Heart right ventricle (tissue), 16 donors: ENCODE measurements around the gene ANO2. TPM values are rescaled to one million over a fixed set of nuclear protein-coding genes. Genes with fewer than 3 reads are reported as not detected.

ENCODE experiments used
- ATAC-seq, 8 donors: fragments of 200-7000 bp; cut with Tn5 transposase; one replicate each; pipeline ENCODE4 v1.9.1; 2020; ENCODE audit warnings: mild to moderate bottlenecking in 8 of 8, moderate library complexity in 8 of 8, moderate number of reproducible peaks in 1 of 8
- DNase-seq, 2 donors: peaks; one replicate each; pipeline ENCODE4 v3.0.0-alpha.2; 2020
- H3K27ac ChIP-seq, 10 donors: fragments of 200-600 bp; sonication (generic) in 2 of 10; one replicate each; pipeline versions ENCODE4 v1.5.0 to v1.8.0; 2020 to 2022; ENCODE audit warnings: mild to moderate bottlenecking in 3 of 10
- H3K27me3 ChIP-seq, 7 donors: fragments of 200-600 bp; one replicate each; pipeline ENCODE4 v1.8.0; 2021 to 2022; ENCODE audit warnings: mild to moderate bottlenecking in 2 of 7
- H3K36me3 ChIP-seq, 9 donors: fragments of 200-600 bp; sonication (generic) in 1 of 9; one replicate each; pipeline versions ENCODE4 v1.5.0 to v1.8.0; 2020 to 2022; ENCODE audit warnings: mild to moderate bottlenecking in 2 of 9
- H3K4me1 ChIP-seq, 9 donors: fragments of 200-600 bp; sonication (generic) in 1 of 9; one replicate each; pipeline versions ENCODE4 v1.5.0 to v1.8.0; 2020 to 2022; ENCODE audit warnings: mild to moderate bottlenecking in 4 of 9
- H3K4me3 ChIP-seq, 10 donors: fragments of 200-600 bp; sonication (generic) in 2 of 10; one replicate each; pipeline versions ENCODE4 v1.5.0 to v1.8.0; 2020 to 2022; ENCODE audit warnings: mild to moderate bottlenecking in 7 of 10, moderate library complexity in 2 of 10
- H3K9me3 ChIP-seq, 11 donors: fragments of 200-600 bp in 10 of 11; sonication (generic) in 2 of 11; one replicate each; pipeline versions ENCODE4 v1.5.0 to v1.8.0; 2013 to 2022; ENCODE audit warnings: mild to moderate bottlenecking in 2 of 11, control low read depth in 1 of 11, moderate library complexity in 1 of 11
- WGBS, 2 donors: extraction: QIAGEN DNeasy Blood & Tissue Kit; methylation state at CpG; one replicate each; pipeline ENCODE4 v1.1.7; 2013; ENCODE audit warnings: inconsistent platforms in 1 of 2; 5-methylcytosine and 5-hydroxymethylcytosine counted together
- intact Hi-C, 10 donors: fragments of 100-400 bp; cut with DNase I; formaldehyde crosslinking; loops; one replicate each; pipeline versions ENCODE4 v1.11.1 to v1.14.2; 2022
- polyA plus RNA-seq, 2 donors: library from polyadenylated mRNA; stranded (reverse); fragments of 200-250 nt; gene quantifications; one replicate each; pipeline ENCODE4 v1.2.3, GENCODE V29; 2013
- total RNA-seq, 10 donors: library from RNA; stranded (reverse); fragmentation: NEBNext Ultra II Directional in 3 of 10; extraction: Animal tissue kit (Norgen Biotek cat#: 25700) in 3 of 10; gene quantifications; one replicate each; pipeline versions ENCODE4 v1.2.1 to v1.2.4, GENCODE V29; 2021 to 2023
- TF ChIP-seq, protein P1 (sequence below), 9 donors: fragments of 200-600 bp; sonication (generic) in 2 of 9; IDR thresholded peaks; one replicate each; pipeline versions ENCODE4 v1.5.0 to v1.8.0; 2021 to 2022; ENCODE audit warnings: antibody characterized with exemption in 9 of 9, mild to moderate bottlenecking in 5 of 9, moderate library complexity in 1 of 9
- donor health status: Arrhythmogenic right ventricular cardiomyopathy.
- donor health status: ischemic (EF 13 %, LVEDD 7.1; RV severe dilation, severe dysfunction).
- donor health status: healthy with polysubstance abuse.
- donor health status: DM: no; HTN: yes; CAD: no.
- donor health status: DM: no; HTN: no; CAD: no.
- donor health status: ischemic (EF 25% LVEDD 6.9; RV normal size, moderate dysfunction).
- donor health status: ischemic (EF 25% LVEDD 5.7; RV mildly dilated, moderate dysfunction).
- donor health status: healthy.
- donor health status: DM: yes; HTN: yes; CAD: no.
- donor health status: Ischemic cardiomyopathy.
- donor health status: ischemic (EF 35%, LVEDD 5.7; RV mildly dilated, moderate dysfunction).
- donor health status: nonischemic (EF 11% LVEDD 7.7; RV severe dilation, severe dysfunction).
- donor health status: DM: yes; HTN: yes; CAD: no.
- donor health status: PGD.
- donor health status: ischemic (EF 29% LVEDD 5.4; RV normal size, mild dysfunction).
- donor health status: nonischemic (EF 23%, LVEDD 6.1; RV moderate dilation, normal function).

Gene ANO2
- total and polyA plus RNA-seq, 12 donors, result 4.0 to 15.2 (median 12.0) TPM

DNA sequence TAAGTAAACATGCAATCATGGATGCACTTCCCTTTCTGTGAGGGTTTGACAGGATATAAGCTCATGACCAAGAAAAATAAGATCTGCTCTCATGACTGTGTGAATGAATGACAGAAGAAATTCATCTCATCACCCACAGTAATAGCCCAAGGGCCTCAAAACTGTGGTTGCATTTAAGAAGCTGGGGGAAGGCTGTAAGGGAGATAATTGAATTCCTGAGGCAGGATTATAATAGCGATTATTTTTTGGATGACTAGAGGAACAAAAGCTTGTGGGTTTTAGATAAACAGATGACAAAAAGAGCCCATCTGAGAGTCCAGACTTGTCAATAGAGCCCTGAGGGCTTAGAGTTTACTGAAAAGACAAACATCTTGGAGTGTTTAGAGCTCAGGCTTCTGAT, 352.0 kb downstream of the ANO2 start:
- ATAC-seq (no peak), DNase-seq (no peak)
- H3K36me3 ChIP-seq, result peaks cover 0 to 35% (median 0%) of the 10 kb centered on the region in 9 donors
- H3K27ac ChIP-seq, result no peak overlapping the region
- H3K4me3 ChIP-seq, result no peak overlapping the region
- H3K27me3 ChIP-seq, result no peaks in the 10 kb centered on the region
- intact Hi-C loops, result no loop called here
- TF ChIP-seq, protein P1, sequence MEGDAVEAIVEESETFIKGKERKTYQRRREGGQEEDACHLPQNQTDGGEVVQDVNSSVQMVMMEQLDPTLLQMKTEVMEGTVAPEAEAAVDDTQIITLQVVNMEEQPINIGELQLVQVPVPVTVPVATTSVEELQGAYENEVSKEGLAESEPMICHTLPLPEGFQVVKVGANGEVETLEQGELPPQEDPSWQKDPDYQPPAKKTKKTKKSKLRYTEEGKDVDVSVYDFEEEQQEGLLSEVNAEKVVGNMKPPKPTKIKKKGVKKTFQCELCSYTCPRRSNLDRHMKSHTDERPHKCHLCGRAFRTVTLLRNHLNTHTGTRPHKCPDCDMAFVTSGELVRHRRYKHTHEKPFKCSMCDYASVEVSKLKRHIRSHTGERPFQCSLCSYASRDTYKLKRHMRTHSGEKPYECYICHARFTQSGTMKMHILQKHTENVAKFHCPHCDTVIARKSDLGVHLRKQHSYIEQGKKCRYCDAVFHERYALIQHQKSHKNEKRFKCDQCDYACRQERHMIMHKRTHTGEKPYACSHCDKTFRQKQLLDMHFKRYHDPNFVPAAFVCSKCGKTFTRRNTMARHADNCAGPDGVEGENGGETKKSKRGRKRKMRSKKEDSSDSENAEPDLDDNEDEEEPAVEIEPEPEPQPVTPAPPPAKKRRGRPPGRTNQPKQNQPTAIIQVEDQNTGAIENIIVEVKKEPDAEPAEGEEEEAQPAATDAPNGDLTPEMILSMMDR (IDR thresholded peaks at IDR 0.05), result no peak
- no peaks in the 10 kb centered on the region for H3K9me3 ChIP-seq
- 76 to 86% methylated on average over 1 of the region's 1 CpG for WGBS, 2 donors
- H3K4me1 ChIP-seq, result no peaks in the 10 kb centered on the region

DNA sequence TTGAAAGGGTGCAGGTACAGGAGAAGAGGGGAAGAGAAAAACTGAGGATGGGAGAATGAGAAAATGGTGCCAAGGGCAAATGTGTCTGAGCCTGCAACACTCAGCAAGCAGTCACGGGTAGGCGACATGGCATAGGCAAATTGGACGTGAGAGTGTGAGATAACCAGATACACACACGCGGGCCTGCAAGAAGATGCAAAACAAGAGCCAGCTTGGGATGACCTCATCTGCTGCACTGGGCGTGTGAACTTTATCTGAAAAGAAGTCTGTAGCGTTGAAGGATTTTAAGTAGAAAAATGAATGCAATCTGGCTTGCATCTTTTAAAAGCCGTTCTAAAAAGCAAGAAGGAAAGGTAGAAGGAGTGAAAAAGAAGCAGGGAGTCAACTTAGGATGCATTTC, 352.7 kb downstream of the ANO2 start:
- Histone ChIP-seq H3K9me3 (no peaks in the 10 kb centered on the region), H3K27me3 (no peaks in the 10 kb centered on the region), H3K4me1 (peaks cover 0 to under 1% (median 0%) of the 10 kb centered on the region in 9 donors), H3K27ac (no peak overlapping the region), H3K36me3 (peaks cover 0 to 28% (median 0%) of the 10 kb centered on the region in 9 donors), H3K4me3 (no peak overlapping the region)
- TF ChIP-seq, protein P1 (IDR thresholded peaks at IDR 0.05), result no peak
- no peak for ATAC-seq
- intact Hi-C loops, result no loop called here
- whole genome bisulfite sequencing, 2 donors, result 52 to 53% methylated on average over 8 of the region's 8 CpGs
- no peak for DNase-seq

DNA sequence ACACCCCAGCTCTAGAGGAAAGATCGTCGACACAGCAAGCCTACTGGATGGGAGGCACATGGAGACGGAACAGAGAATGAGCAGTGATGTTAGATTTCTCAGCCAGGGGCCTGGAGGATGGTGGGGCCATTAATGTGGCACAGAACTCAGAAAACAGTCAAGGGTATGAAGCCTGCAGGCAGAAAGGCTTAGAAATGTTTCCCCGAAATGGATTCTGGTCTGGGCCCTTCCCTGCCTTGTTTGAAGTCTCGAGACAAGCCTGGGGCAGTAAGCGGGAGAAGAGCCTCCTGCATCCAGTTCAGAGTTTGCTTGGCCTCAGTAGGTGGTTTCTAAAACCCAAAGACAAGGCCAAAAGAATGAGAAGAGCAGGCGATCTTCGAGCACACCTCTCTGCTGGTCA, 354.7 kb downstream of the ANO2 start:
- Histone ChIP-seq H3K27me3 (no peaks in the 10 kb centered on the region), H3K4me1 (peaks cover 0 to 20% (median 7%) of the 10 kb centered on the region in 9 donors), H3K27ac (no peak overlapping the region), H3K9me3 (no peaks in the 10 kb centered on the region), H3K36me3 (peaks cover 0 to 21% (median 0%) of the 10 kb centered on the region in 9 donors), H3K4me3 (no peak overlapping the region)
- 97% methylated on average over 8 of the region's 8 CpGs for WGBS, 2 donors
- ATAC-seq, result no peak
- TF ChIP-seq, protein P1 (IDR thresholded peaks at IDR 0.05), result no peak
- intact Hi-C loops, result no loop called here
- no peak for DNase-seq

DNA sequence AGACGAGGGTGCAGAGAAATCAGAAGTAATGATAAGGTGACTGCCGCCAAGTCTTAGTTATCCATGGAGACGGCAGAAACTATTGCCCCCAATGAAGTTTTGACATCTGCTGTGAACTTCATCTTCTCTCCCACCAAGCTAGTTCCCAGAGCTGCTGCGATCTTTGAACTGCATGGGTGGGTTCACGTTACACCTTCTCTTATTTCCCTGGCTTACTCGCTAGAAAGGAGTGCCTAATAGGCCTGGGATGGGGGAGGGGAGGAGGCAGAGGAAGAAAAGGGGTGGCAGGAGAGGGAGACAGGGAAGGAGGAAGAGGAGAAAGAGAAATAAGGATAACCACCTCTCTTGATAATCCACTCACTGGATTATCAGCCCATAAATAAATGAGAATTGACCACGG, 356.0 kb downstream of the ANO2 start:
- H3K9me3 ChIP-seq, result no peaks in the 10 kb centered on the region
- peaks cover 0 to 16% (median 0%) of the 10 kb centered on the region in 9 donors for H3K36me3 ChIP-seq
- H3K4me3 ChIP-seq, result no peak overlapping the region
- H3K27ac ChIP-seq, result no peak overlapping the region
- H3K27me3 ChIP-seq, result no peaks in the 10 kb centered on the region
- 79 to 86% methylated on average over 7 of the region's 7 CpGs for WGBS, 2 donors
- TF ChIP-seq, protein P1 (IDR thresholded peaks at IDR 0.05), result no peak
- intact Hi-C loops, result no loop called here
- peaks cover 0 to 33% (median 7%) of the 10 kb centered on the region in 9 donors for H3K4me1 ChIP-seq
- ATAC-seq (no peak), DNase-seq (no peak)
